CD8-positive, alpha-beta memory T cell (primary cell): ENCODE results near the gene OR9K2. TPM values are rescaled to one million over a fixed set of nuclear protein-coding genes. Genes with fewer than 3 reads are reported as not detected.
"Not testable (repeated sequence)": the region's sequence is repeated elsewhere in the genome, so short reads cannot be mapped to it uniquely, and the experiment has no call there.

Source experiments
- CTCF ChIA-PET: fragments of 350-600 bp; sonication (Branson Sonifier 250); formaldehyde crosslinking; loops from one replicate; lab custom pipeline; 2021; ENCODE audit warnings: antibody characterized with exemption; lab: Charles Lee
- POLR2A ChIA-PET: fragments of 350-600 bp; sonication (Branson Sonifier 250); formaldehyde crosslinking; loops from one replicate; lab custom pipeline; 2021; ENCODE audit warnings: antibody characterized with exemption; lab: Charles Lee
- DNase-seq, 5 donors: peaks; one replicate each; pipeline versions ENCODE4 v3.0.0 to v3.0.0-alpha.2; 2020 to 2022; ENCODE audit warnings: mixed read lengths in 1 of 5
- H3K27ac ChIP-seq: one replicate; pipeline ENCODE4 v1.7.0; 2013; ENCODE audit warnings: low read depth, mild to moderate bottlenecking, low read length, moderate library complexity
- H3K27me3 ChIP-seq: 2 replicates; pipeline ENCODE4 v1.7.0; 2013; ENCODE audit warnings: low read length, mild to moderate bottlenecking; ENCODE audit not compliant: insufficient read depth, poor library complexity, severe bottlenecking
- H3K36me3 ChIP-seq: 2 replicates; pipeline ENCODE4 v1.7.0; 2013; ENCODE audit warnings: mild to moderate bottlenecking, low read length, moderate library complexity; ENCODE audit not compliant: insufficient read depth
- H3K4me1 ChIP-seq: 2 replicates; pipeline ENCODE4 v1.7.0; 2013; ENCODE audit warnings: mild to moderate bottlenecking, low read length, moderate library complexity; ENCODE audit not compliant: insufficient read depth
- H3K4me3 ChIP-seq: 2 replicates; pipeline ENCODE4 v1.7.0; 2013; ENCODE audit warnings: mild to moderate bottlenecking, low read length
- H3K9me3 ChIP-seq: 2 replicates; pipeline ENCODE4 v1.7.0; 2013; ENCODE audit warnings: mild to moderate bottlenecking, low read length
- H3K27ac Mint-ChIP-seq, 8 donors: one replicate each; pipeline ENCODE4 v1.8.0; 2020 to 2021; ENCODE audit warnings: mixed read lengths in 8 of 8, mild to moderate bottlenecking in 6 of 8, inconsistent platforms in 3 of 8, moderate library complexity in 3 of 8
- H3K27me3 Mint-ChIP-seq, 2 donors: one replicate each; pipeline ENCODE4 v1.8.0; 2020 to 2021; ENCODE audit warnings: mixed read lengths in 2 of 2, mild to moderate bottlenecking in 1 of 2, moderate library complexity in 1 of 2
- H3K36me3 Mint-ChIP-seq, 3 donors: one replicate each; pipeline ENCODE4 v1.8.0; 2020 to 2021; ENCODE audit warnings: mixed read lengths in 3 of 3, inconsistent platforms in 1 of 3, mild to moderate bottlenecking in 1 of 3
- H3K4me1 Mint-ChIP-seq, 3 donors: one replicate each; pipeline ENCODE4 v1.8.0; 2020 to 2021; ENCODE audit warnings: mixed read lengths in 3 of 3, inconsistent platforms in 1 of 3, mild to moderate bottlenecking in 1 of 3
- H3K4me3 Mint-ChIP-seq, 7 donors: one replicate each; pipeline ENCODE4 v1.8.0; 2020 to 2021; ENCODE audit warnings: mixed read lengths in 7 of 7, mild to moderate bottlenecking in 6 of 7, moderate library complexity in 4 of 7, inconsistent platforms in 2 of 7
- H3K9me3 Mint-ChIP-seq, 5 donors: one replicate each; pipeline ENCODE4 v1.8.0; 2020 to 2022; ENCODE audit warnings: mixed read lengths in 5 of 5, mild to moderate bottlenecking in 3 of 5, moderate library complexity in 2 of 5, inconsistent platforms in 1 of 5
- polyA plus RNA-seq: library from polyadenylated mRNA; unstranded; fragments of 300-500 nt; fragmentation: Illumina TruSeq; gene quantifications from one replicate; pipeline ENCODE4 v1.2.3, GENCODE V29; 2021
- total RNA-seq, 2 experiments: library from RNA; stranded (reverse); gene quantifications; one replicate each; pipeline ENCODE4 v1.2.3, GENCODE V29; 2021

OR9K2 gene
- total RNA-seq (not detected), polyA plus RNA-seq (not detected)

- Histone ChIP-seq H3K27me3 (no peaks in the 10 kb centered on the region), H3K27ac (no peak within 1 kb of the TSS), H3K9me3 (no peaks in the 10 kb centered on the region), H3K4me3 (no peak within 1 kb of the TSS), H3K4me1 (no peaks in the 10 kb centered on the region), H3K36me3 (no peaks in the 10 kb centered on the region)
- H3K36me3 Mint-ChIP-seq = no peaks in the 10 kb centered on the region
- POLR2A ChIA-PET = no interaction called here
- peaks cover 0 to 9% (median 0%) of the 10 kb centered on the region in 5 donors for H3K9me3 Mint-ChIP-seq
- no peak for DNase-seq
- no peaks in the 10 kb centered on the region for H3K4me1 Mint-ChIP-seq
- CTCF ChIA-PET = no interaction called here
- no peak within 1 kb of the TSS for H3K27ac Mint-ChIP-seq
- H3K4me3 Mint-ChIP-seq = no peak within 1 kb of the TSS
- peaks cover 16 to 62% of the 10 kb centered on the region in 2 donors for H3K27me3 Mint-ChIP-seq
These were observed at the start of gene OR9K2 for GRCh38 chr12:55126106-55126505. TSS of gene OR9K2 (plus strand) at chr12:55126406. CDS start at chr12:55129835, 3,429 bp downstream.

DNA sequence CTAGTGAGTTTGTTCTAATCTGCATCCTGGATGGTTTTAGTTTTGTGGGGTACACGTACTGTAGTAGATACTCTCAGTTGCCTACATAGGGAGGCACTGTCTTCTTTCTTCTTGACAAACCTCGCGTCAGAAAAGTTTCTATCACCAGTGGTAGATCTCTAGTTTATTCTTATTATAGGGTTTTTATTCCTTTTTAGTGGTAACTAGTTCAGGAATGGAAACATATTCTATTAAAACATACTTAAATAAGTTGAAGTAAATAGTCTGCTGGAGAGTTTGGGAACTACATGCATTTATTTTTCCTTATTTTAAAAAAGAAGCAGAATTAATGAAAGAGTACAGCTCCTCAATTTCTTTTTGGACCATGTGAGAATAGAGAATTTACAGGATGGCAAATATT, 33.6 kb upstream of the OR9K2 start:
- H3K27me3 ChIP-seq = no peaks in the 10 kb centered on the region
- no peaks in the 10 kb centered on the region for H3K9me3 ChIP-seq
- no peak for DNase-seq
- H3K4me1 ChIP-seq = no peaks in the 10 kb centered on the region
- Mint-ChIP-seq H3K4me3 (no peak overlapping the region), H3K9me3 (no peaks in the 10 kb centered on the region), H3K4me1 (no peaks in the 10 kb centered on the region), H3K27me3 (peaks cover 19 to 54% of the 10 kb centered on the region in 2 donors), H3K27ac (no peak overlapping the region), H3K36me3 (no peaks in the 10 kb centered on the region)
- no peaks in the 10 kb centered on the region for H3K36me3 ChIP-seq
- CTCF ChIA-PET = no interaction called here
- H3K4me3 ChIP-seq = no peak overlapping the region
- POLR2A ChIA-PET = no interaction called here
- no peak overlapping the region for H3K27ac ChIP-seq

DNA sequence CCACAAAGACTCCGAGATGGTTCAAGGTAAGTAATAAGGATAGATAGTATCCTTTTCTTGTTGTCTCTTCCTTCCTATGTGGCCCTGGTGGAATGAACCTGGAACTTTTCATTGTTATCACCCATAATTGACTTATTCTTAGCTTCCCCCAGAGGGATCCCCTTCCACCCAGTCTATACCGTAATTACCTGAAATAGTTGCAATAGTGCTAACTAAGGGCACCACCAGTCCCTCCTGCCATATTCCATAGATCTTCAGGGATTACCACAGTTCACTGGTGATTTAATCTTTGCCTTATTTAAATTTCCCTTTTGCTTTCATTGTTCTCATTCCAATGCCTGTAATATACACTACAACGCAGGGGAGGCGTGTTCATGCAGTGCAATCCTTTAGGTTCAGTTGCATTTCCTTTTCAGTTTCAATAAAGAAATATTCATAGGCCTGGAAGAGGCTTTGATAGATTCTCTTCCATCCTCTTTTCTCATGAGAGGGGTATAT, 13.8 kb upstream of the OR9K2 start:
- no peaks in the 10 kb centered on the region for H3K9me3 ChIP-seq
- H3K27ac ChIP-seq = no peak overlapping the region
- no peak overlapping the region for H3K4me3 ChIP-seq
- H3K36me3 Mint-ChIP-seq = no peaks in the 10 kb centered on the region
- DNase-seq = no peak
- H3K27me3 Mint-ChIP-seq = peaks cover 4 to 22% of the 10 kb centered on the region in 2 donors
- POLR2A ChIA-PET = no interaction called here
- H3K4me1 Mint-ChIP-seq = no peaks in the 10 kb centered on the region
- H3K27ac Mint-ChIP-seq = no peak overlapping the region
- H3K4me3 Mint-ChIP-seq = no peak overlapping the region
- H3K27me3 ChIP-seq = no peaks in the 10 kb centered on the region
- CTCF ChIA-PET = no interaction called here
- H3K4me1 ChIP-seq = no peaks in the 10 kb centered on the region
- H3K36me3 ChIP-seq = no peaks in the 10 kb centered on the region
- no peaks in the 10 kb centered on the region for H3K9me3 Mint-ChIP-seq

- peak overlapping the region in 1 of 8 donors; percentile 1 for H3K27ac Mint-ChIP-seq
- no peaks in the 10 kb centered on the region for H3K36me3 Mint-ChIP-seq
- Histone ChIP-seq H3K9me3 (no peaks in the 10 kb centered on the region), H3K4me3 (no peak overlapping the region), H3K4me1 (no peaks in the 10 kb centered on the region), H3K27ac (no peak overlapping the region), H3K27me3 (no peaks in the 10 kb centered on the region), H3K36me3 (no peaks in the 10 kb centered on the region)
- ChIA-PET POLR2A (no interaction called here), CTCF (no interaction called here)
- no peak overlapping the region for H3K4me3 Mint-ChIP-seq
- H3K9me3 Mint-ChIP-seq = peaks cover 0 to 7% (median 3%) of the 10 kb centered on the region in 5 donors
- DNase-seq = no peak
- H3K27me3 Mint-ChIP-seq = peaks cover 9 to 32% of the 10 kb centered on the region in 2 donors
- no peaks in the 10 kb centered on the region for H3K4me1 Mint-ChIP-seq
These were observed 10.1 kb upstream of the OR9K2 start for GRCh38 chr12:55116152-55116551.

GRCh38 chr12:55132816-55133215, 6.6 kb downstream of the OR9K2 start:
- DNase-seq = no peak
- ChIA-PET POLR2A (no interaction called here), CTCF (no interaction called here)
- Mint-ChIP-seq H3K27ac (no peak overlapping the region), H3K9me3 (peaks cover 0 to 2% (median 0%) of the 10 kb centered on the region in 5 donors), H3K4me1 (no peaks in the 10 kb centered on the region), H3K27me3 (peaks cover 16 to 77% of the 10 kb centered on the region in 2 donors), H3K4me3 (no peak overlapping the region), H3K36me3 (no peaks in the 10 kb centered on the region)
- no peaks in the 10 kb centered on the region for H3K36me3 ChIP-seq
- H3K4me3 ChIP-seq = no peak overlapping the region
- no peak overlapping the region for H3K27ac ChIP-seq
- H3K27me3 ChIP-seq = peaks cover 7% of the 10 kb centered on the region
- no peaks in the 10 kb centered on the region for H3K9me3 ChIP-seq
- no peaks in the 10 kb centered on the region for H3K4me1 ChIP-seq

DNA sequence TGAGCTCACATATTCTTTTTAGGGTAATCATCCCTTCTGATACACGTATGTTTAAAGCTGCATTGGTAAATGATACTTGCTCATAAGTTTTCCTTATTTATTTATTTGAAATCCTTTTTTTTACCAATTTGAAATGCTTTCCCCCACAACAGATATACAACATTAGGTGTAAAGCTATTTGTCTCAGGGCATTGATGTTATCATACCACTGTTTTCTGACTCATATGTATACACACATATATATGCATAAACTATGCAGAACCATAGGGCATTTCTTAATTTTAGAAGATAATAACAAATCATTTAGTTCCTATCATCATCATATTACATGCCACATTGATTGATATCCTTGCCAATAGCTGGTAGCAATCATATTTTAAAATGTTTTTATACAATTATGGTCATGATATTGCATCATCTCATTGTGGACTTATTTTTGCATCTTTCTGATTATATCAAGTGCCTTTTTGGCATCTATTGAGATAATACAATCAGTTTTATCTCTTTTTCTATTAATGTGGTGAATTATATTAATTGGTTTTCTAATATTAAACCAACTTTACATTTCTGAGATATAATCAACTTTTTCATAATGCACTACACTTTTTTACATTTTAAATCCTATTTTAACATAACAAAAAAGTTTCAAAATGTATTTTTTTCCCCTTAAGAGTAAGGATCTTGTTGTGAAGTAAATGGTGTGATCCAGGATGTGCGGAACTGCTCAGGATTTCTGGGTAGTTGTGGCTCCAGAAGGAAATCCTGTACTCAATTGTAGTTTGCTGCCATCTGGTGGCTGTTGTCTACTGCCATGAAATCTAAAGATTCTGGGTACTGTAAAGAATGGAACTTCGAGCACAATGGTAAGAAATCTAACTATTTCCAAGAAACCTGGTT, 16.7 kb downstream of the OR9K2 start:
- peaks cover 0 to 4% (median 0%) of the 10 kb centered on the region in 3 donors for H3K4me1 Mint-ChIP-seq
- Histone ChIP-seq H3K27ac (no peak overlapping the region), H3K4me1 (no peaks in the 10 kb centered on the region), H3K4me3 (no peak overlapping the region), H3K9me3 (no peaks in the 10 kb centered on the region), H3K27me3 (no peaks in the 10 kb centered on the region), H3K36me3 (no peaks in the 10 kb centered on the region)
- no peaks in the 10 kb centered on the region for H3K9me3 Mint-ChIP-seq
- H3K36me3 Mint-ChIP-seq = no peaks in the 10 kb centered on the region
- H3K27ac Mint-ChIP-seq = no peak overlapping the region
- peak; percentile 4 to 54 (median 18) for DNase-seq
- no peak overlapping the region for H3K4me3 Mint-ChIP-seq
- CTCF ChIA-PET = no interaction called here
- peaks cover 1 to 26% of the 10 kb centered on the region in 2 donors for H3K27me3 Mint-ChIP-seq
- POLR2A ChIA-PET = no interaction called here

DNA sequence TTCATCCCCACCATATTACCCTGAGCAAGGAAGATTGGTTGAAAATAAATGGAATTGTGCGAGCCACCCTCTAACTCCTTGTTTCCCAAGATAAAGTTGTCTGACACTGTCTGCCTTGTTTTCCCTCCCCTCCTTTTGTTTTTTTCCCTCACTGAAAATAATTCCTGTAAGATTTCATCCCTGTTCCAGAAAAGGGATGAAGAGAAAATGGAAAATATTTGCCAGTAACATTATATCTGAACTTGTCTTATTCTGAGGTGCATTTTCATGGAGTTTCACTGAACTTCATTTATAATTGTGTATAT, 17.3 kb downstream of the OR9K2 start:
- Histone ChIP-seq H3K9me3 (no peaks in the 10 kb centered on the region), H3K4me3 (no peak overlapping the region), H3K27me3 (no peaks in the 10 kb centered on the region), H3K27ac (no peak overlapping the region), H3K4me1 (no peaks in the 10 kb centered on the region), H3K36me3 (no peaks in the 10 kb centered on the region)
- ChIA-PET CTCF (no interaction called here), POLR2A (no interaction called here)
- Mint-ChIP-seq H3K27me3 (peaks cover 5 to 23% of the 10 kb centered on the region in 2 donors), H3K4me3 (no peak overlapping the region), H3K4me1 (peaks cover 0 to 4% (median 0%) of the 10 kb centered on the region in 3 donors), H3K36me3 (no peaks in the 10 kb centered on the region), H3K27ac (no peak overlapping the region), H3K9me3 (no peaks in the 10 kb centered on the region)
- no peak for DNase-seq

DNA sequence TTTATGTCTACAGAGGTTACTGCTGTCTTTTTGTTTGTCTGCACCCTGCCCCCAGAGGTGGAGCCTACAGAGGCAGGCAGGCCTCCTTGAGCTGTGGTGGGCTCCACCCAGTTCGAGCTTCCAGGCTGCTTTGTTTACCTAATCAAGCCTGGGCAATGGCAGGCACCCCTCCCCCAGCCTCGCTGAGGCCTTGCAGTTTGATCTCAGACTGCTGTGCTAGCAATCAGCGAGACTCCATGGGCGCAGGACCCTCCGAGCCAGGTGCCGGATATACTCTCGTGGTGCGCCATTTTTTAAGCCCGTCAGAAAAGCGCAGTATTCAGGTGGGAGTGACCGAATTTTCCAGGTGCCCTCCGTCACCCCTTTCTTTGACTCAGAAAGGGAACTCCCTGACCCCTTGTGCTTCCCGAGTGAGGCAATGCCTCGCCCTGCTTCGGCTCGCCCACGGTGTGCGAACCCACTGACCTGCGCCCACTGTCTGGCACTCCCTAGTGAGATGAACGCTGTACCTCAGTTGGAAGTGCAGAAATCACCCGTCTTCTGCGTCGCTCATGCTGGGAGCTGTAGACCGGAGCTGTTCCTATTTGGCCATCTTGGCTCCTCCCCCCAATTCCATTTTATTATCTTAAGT, 40.9 kb downstream of the OR9K2 start:
- H3K36me3 ChIP-seq, H3K9me3 ChIP-seq, POLR2A ChIA-PET, H3K27me3 ChIP-seq, DNase-seq, H3K27ac ChIP-seq, H3K4me1 ChIP-seq, H3K4me1 Mint-ChIP-seq, H3K4me3 Mint-ChIP-seq, H3K4me3 ChIP-seq, H3K27ac Mint-ChIP-seq, CTCF ChIA-PET, H3K9me3 Mint-ChIP-seq, H3K36me3 Mint-ChIP-seq: not testable (repeated sequence)
- H3K27me3 Mint-ChIP-seq = peaks cover 8 to 16% of the 10 kb centered on the region in 2 donors
